ENCODE results near the gene KCNJ16.

Gene KCNJ16

GRCh38 chr17:70099884-70100283, 24.9 kb downstream of the KCNJ16 start:
- no peak for TF ChIP-seq CTCF (IDR thresholded peaks at IDR 0.05; ENCODE audit: low read depth, low read length)
- H3K4me3 ChIP-seq (ENCODE audit: low read depth, low read length): no peak overlapping the region
- in situ Hi-C loops (cut with HindIII; ENCODE audit: low sequenced_read_pairs): no loop called here
- DNase-seq (ENCODE audit: low read depth, low spot score): no peak

- in situ Hi-C loops (cut with HindIII; ENCODE audit: low sequenced_read_pairs): no loop called here
- DNase-seq (ENCODE audit: low read depth, low spot score): no peak
Measured at GRCh38 chr17:70100983-70101382, 26.0 kb downstream of the KCNJ16 start.

GRCh38 chr17:70102531-70102930, 27.5 kb downstream of the KCNJ16 start:
- in situ Hi-C loops (cut with HindIII; ENCODE audit: low sequenced_read_pairs): no loop called here
- no peak for TF ChIP-seq CTCF (IDR thresholded peaks at IDR 0.05; ENCODE audit: low read depth, low read length)
- no peak overlapping the region for H3K4me3 ChIP-seq (ENCODE audit: low read depth, low read length)
- DNase-seq (ENCODE audit: low read depth, low spot score): no peak

More at GRCh38 chr17:70100983-70101382, 26.0 kb downstream of the KCNJ16 start:
- TF ChIP-seq CTCF (IDR thresholded peaks at IDR 0.05; ENCODE audit: low read depth, low read length): no peak
- H3K4me3 ChIP-seq (ENCODE audit: low read depth, low read length): no peak overlapping the region

- no peak for TF ChIP-seq CTCF (IDR thresholded peaks at IDR 0.05; ENCODE audit: low read depth, low read length)
- DNase-seq (ENCODE audit: low read depth, low spot score): no peak
- in situ Hi-C loops (cut with HindIII; ENCODE audit: low sequenced_read_pairs): no loop called here
- H3K4me3 ChIP-seq (ENCODE audit: low read depth, low read length): no peak overlapping the region
Measured at GRCh38 chr17:70104791-70105523, 29.9 kb downstream of the KCNJ16 start.

GRCh38 chr17:70105641-70106040, 30.6 kb downstream of the KCNJ16 start:
- H3K4me3 ChIP-seq (ENCODE audit: low read depth, low read length): no peak overlapping the region
- in situ Hi-C loops (cut with HindIII; ENCODE audit: low sequenced_read_pairs): no loop called here
- DNase-seq (ENCODE audit: low read depth, low spot score): no peak
- TF ChIP-seq CTCF (IDR thresholded peaks at IDR 0.05; ENCODE audit: low read depth, low read length): no peak

- in situ Hi-C loops (cut with HindIII; ENCODE audit: low sequenced_read_pairs): no loop called here
- DNase-seq (ENCODE audit: low read depth, low spot score): no peak
- no peak for TF ChIP-seq CTCF (IDR thresholded peaks at IDR 0.05; ENCODE audit: low read depth, low read length)
- H3K4me3 ChIP-seq (ENCODE audit: low read depth, low read length): no peak overlapping the region
Measured at GRCh38 chr17:70106551-70106950, 31.5 kb downstream of the KCNJ16 start.

Data from astrocyte of the spinal cord (primary cell).